H1 (cell line): ENCODE measurements around the gene WLS.

Source experiments
- EZH2 ChIP-seq: fragments of 200-600 bp; sonication (generic); IDR thresholded peaks from 2 replicates; pipeline ENCODE4 v1.7.1; 2012; ENCODE audit warnings: low read depth, mild to moderate bottlenecking, moderate library complexity, low read length, inconsistent platforms; ENCODE audit not compliant: severe bottlenecking
- HDAC2 ChIP-seq, 2 experiments: fragments of 300-600 bp in 1 of 2; sonication (generic) in 1 of 2; IDR thresholded peaks; 2 replicates each; pipeline ENCODE4 v1.6.1; 2011 to 2012; ENCODE audit warnings: low read depth in 2 of 2, low read length in 2 of 2, mild to moderate bottlenecking in 2 of 2, moderate library complexity in 2 of 2, borderline replicate concordance in 1 of 2, inconsistent platforms in 1 of 2
- HDAC6 ChIP-seq: IDR thresholded peaks from one replicate; pipeline ENCODE4 v1.7.1; 2012; ENCODE audit warnings: low read depth, mild to moderate bottlenecking, inconsistent platforms, low read length, moderate library complexity
- NRF1 ChIP-seq: IDR thresholded peaks from 2 replicates; pipeline ENCODE4 v1.6.1; 2011; ENCODE audit warnings: mild to moderate bottlenecking, low read depth, low read length, improper control_type of control experiment
- POLR2A ChIP-seq, 2 experiments: IDR thresholded peaks; 1 replicate in 1 of 2; 2 replicates in 1 of 2; pipeline ENCODE4 v1.6.1; 2011; ENCODE audit warnings: low read depth in 2 of 2, low read length in 2 of 2, mild to moderate bottlenecking in 2 of 2; ENCODE audit errors: control extremely low read depth in 1 of 2
- POLR2AphosphoS5 ChIP-seq: IDR thresholded peaks from 2 replicates; pipeline ENCODE4 v1.6.1; 2011; ENCODE audit warnings: low read depth, low read length
- TAF1 ChIP-seq: IDR thresholded peaks from 2 replicates; pipeline ENCODE4 v1.6.1; 2011; ENCODE audit warnings: mild to moderate bottlenecking, low read depth, low read length
- ZNF274 ChIP-seq: IDR thresholded peaks from 2 replicates; pipeline ENCODE4 v1.7.0; 2012; ENCODE audit warnings: low read length, borderline replicate concordance; ENCODE audit errors: extremely low read depth
- TF ChIP-seq, protein P1 (sequence below), 3 experiments: IDR thresholded peaks; 1 replicate in 2 of 3; 2 replicates in 1 of 3; pipeline versions ENCODE4 v1.5.1 to v1.6.1; 2011; ENCODE audit warnings: low read length in 3 of 3, mild to moderate bottlenecking in 3 of 3, inconsistent platforms in 2 of 3, low read depth in 1 of 3, moderate library complexity in 1 of 3; ENCODE audit not compliant: insufficient read depth in 1 of 3; ENCODE audit errors: control extremely low read depth in 1 of 3

DNA sequence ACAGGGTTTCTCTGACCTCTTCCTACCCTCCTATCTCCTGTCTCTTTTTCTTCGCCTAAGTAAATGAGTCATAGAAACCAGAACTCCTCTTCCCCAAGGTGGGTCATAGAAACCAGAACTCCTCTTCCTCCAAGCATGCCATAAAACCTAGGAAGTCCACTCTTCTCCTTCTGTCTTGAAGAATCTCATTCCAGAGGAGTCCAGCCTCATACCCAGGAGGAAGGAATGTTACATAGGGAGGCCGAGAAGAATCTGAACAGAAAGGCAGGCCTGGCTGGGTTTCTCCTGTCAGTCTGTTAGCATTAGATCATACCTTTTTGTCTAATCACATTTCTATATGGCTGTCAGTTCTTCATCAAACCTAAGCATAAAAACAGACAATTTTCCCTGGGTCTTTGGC is 47.5 kb upstream of the WLS start:
- no peak for TF ChIP-seq POLR2AphosphoS5
- TF ChIP-seq, protein P1, sequence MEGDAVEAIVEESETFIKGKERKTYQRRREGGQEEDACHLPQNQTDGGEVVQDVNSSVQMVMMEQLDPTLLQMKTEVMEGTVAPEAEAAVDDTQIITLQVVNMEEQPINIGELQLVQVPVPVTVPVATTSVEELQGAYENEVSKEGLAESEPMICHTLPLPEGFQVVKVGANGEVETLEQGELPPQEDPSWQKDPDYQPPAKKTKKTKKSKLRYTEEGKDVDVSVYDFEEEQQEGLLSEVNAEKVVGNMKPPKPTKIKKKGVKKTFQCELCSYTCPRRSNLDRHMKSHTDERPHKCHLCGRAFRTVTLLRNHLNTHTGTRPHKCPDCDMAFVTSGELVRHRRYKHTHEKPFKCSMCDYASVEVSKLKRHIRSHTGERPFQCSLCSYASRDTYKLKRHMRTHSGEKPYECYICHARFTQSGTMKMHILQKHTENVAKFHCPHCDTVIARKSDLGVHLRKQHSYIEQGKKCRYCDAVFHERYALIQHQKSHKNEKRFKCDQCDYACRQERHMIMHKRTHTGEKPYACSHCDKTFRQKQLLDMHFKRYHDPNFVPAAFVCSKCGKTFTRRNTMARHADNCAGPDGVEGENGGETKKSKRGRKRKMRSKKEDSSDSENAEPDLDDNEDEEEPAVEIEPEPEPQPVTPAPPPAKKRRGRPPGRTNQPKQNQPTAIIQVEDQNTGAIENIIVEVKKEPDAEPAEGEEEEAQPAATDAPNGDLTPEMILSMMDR (IDR thresholded peaks at IDR 0.05; ENCODE audit: control extremely low read depth in 1 of 3, insufficient read depth in 1 of 3, low read depth in 1 of 3, low read length in 3 of 3): no peak
- no peak for TF ChIP-seq EZH2
- TF ChIP-seq POLR2A (IDR thresholded peaks at IDR 0.05; ENCODE audit: control extremely low read depth in 1 of 2, low read depth in 2 of 2, low read length in 2 of 2): no peak
- TF ChIP-seq ZNF274: no peak
- no peak for TF ChIP-seq HDAC2 (IDR thresholded peaks at IDR 0.05; ENCODE audit: borderline replicate concordance in 1 of 2, low read depth in 2 of 2, low read length in 2 of 2)
- TF ChIP-seq HDAC6: no peak
- TF ChIP-seq TAF1: no peak
- TF ChIP-seq NRF1: no peak
